HG03521 (cell line): ENCODE results near the gene ALG8.
A peak's percentile ranks its signal among the peaks of the same experiment; 100 is the strongest.

Experiments used
- ATAC-seq: cut with Tn5 transposase; IDR thresholded peaks from one replicate; pipeline ENCODE4 v1.9.1; 2021; ENCODE audit warnings: mild to moderate bottlenecking, moderate library complexity; ENCODE audit not compliant: unreplicated experiment

The ALG8 gene

GRCh38 chr11:78161346-78161745, 21.9 kb upstream of the ALG8 start:
- ATAC-seq = no peak

- ATAC-seq = no peak
These were observed 21.1 kb upstream of the ALG8 start for GRCh38 chr11:78160557-78160956.

GRCh38 chr11:78158987-78159652, 19.7 kb upstream of the ALG8 start:
- ATAC-seq = no peak

DNA sequence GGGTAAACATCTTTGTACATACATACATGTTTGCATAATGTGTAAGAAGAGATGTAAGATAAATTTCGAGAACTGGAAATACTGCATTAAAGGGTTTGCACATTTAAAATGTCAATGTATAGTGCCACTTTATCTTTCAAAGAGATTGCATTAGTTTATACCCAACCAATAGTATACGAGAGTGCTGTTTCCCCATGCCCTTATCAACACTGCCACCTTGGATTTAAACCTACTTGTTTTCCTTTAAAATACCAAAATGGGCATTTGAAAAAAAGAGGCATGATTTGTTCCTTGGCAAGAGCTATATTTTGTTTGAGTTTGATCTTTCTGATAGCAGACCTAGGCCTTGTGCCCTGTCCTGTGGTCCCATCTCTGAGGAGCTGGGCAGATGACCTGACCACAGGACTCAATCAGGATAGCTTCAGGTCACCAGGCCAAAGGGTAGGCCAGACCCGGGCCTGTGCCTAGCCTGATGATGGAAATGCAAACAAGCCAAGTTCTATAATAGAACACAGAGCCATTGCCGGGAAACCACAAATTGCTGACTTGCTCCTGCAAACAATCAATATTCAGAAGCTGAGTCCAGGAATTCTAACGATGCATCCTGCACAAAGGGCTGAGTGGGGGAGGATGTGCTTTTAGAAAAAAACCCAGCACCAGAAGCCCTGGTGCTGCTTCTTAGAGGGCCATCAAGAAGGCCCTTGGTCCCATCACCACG, 16.9 kb upstream of the ALG8 start:
- ATAC-seq = no peak

DNA sequence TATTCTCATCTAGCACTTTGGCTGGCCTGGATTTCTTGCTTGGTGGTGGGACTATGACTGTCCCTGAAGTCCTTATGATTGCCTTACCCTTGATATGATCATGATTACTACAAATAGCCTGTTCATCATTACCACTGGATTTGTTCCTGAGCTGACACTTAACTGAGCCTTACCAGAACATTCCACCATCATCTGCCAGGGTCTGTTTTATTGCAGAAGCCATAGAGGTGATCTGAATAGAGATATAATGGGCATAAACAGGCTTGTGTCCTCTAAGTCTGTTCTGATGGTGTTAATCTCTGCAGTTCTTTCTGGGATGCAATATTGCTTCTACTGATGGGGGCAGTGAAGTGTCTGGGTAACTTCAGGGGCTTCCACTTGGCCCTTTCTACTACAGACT, 12.4 kb upstream of the ALG8 start:
- ATAC-seq = no peak

DNA sequence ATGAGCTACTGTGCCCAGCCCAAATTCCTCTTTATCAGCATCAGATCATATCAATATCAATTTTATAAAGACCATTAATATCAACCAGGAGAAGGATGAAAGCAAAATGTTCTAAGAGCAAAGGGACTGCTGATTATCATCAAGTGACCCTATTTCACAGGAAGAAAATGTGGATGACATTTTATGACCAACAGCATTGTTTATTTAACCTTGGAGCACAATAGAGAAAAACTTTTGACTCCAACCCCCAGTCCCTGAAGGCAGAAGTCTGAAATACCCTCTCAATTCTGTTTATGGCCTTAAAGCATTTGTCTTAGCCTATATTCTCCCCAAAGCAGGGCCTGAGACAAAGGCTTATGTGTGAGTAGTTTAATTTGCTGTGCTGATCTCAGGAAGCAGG, 11.3 kb upstream of the ALG8 start:
- no peak for ATAC-seq

DNA sequence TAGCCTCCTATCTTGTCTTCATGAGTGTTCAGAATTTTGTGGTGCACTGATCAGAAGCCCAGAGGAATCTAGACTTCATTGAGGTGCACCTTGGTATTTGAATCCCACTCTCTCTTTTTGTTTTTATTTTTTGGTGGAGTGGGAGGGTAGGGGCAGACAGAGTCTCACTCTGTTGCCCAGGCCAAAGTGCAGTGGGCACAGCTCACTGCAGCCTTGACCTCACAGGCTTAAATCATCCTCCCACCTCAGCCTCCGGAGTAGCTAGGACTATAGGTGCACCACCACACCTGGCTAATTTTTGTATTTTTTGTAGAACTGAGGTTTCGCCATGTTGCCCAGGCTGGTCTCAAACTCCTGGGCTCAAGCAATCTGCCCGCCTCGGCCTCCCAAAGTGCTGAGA, 10.9 kb upstream of the ALG8 start:
- ATAC-seq = no peak

GRCh38 chr11:78149646-78150045, 10.2 kb upstream of the ALG8 start:
- no peak for ATAC-seq

GRCh38 chr11:78147807-78148206, 8.4 kb upstream of the ALG8 start:
- no peak for ATAC-seq

DNA sequence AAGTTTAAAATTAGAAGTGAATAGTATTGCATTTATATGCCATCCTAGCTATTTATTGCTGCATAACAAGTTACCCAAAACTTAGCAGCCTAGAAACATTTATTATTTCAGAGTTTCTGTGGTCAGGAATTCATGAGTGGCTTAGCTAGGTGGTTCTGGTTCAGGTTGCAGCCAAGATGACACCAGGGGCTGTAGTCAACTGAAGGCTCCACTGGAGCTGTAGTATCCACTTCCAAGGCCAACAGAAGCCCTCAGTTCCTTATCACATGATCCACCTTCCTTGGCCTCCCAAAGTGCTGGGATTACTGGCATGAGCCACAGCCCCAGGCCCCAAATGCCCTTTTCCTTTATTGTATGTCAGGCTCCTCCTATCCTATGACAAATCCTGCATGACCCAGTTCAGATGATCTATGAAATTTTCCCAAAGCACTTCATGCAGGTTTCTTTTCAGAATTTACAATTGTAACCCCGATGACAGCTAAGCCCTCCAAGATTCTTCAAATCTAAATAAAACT, 6.1 kb upstream of the ALG8 start:
- ATAC-seq = no peak

DNA sequence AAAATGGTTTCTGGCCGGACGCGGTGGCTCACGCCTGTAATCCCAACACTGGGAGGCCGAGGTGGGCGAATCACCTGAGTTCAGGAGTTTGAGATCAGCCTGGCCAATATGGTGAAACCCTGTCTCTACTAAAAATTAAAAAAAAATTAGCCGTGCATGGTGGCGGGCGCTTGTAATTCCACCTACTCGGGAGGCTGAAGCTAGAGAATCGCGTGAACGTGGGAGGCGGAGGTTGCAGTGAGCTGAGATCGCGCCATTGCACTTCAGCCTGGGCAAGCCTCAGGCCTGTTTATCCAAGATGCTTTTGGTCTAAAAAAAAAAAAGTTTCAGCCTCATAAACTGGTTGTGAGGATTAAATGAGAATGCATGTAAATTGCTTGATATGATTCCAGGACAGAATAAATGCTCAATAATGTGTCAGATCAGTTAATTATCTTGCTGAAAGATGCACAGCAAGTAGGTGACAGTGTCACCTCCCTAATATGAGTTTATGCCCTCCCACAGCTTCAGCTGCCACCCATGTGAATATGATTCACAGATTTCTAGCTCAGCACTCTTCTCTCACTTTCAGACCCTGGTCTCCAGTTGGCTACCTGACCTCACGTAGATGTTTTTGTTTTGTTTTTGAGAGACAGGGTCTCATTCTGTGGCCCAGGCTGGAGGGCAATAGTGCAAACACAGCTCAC, 1.1 kb upstream of the ALG8 start:
- no peak for ATAC-seq

DNA sequence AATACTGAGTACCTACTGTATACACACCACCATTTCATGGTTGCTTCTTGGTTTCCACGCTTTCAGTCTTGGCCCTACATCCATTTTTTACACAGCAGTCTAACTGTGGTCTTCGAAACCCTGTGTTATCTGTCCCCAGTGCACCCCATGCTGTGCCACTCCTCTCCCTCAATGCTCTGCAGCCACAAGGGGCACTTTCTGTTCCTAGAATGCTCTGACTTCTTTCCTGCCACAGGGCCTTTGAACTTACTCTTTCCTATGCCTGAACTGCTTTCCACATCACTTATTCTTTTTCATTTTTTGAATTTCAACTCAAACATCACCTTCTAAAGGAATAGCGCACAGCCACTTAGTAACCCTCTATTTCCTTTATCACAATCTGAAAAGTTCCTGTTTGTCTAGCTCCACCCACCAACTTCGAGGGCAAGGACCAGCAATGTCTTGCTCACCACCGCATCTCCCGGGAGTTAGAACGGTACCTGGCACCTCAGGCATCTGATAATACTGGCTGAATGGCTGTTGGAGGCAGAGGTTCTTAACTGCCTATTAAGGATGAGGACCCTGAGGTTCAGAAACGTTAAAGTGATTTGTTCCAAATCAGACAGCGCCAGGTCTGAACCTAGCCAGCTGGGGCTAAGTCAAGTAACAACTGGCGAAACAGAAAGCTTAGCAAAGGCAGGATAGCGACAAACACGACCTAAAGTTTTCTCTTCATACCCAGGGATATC, 568 bp downstream of the ALG8 start:
- peak; percentile 23 for ATAC-seq

GRCh38 chr11:78138291-78138690, 1.1 kb downstream of the ALG8 start:
- no peak for ATAC-seq

DNA sequence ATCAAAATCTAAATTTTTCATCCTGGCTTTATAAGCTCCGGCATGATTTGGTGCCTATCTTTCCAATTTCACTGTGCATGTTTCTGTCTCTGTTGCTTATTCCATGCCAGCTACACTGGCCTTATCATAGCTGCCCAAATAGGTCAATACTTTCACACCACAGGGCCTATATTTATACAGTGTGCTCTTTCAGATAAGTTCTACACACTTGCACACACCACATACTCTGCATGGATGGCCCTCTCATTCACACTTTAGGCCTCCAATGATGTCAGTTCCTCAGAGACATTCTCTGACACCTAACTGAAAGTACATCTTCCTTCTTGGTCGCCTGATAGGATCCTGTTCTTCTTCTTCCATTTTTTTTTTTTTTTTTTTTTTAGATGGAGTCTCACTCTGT, 7.0 kb downstream of the ALG8 start:
- ATAC-seq = no peak

GRCh38 chr11:78131956-78132355, 7.5 kb downstream of the ALG8 start:
- no peak for ATAC-seq

- ATAC-seq = no peak
These were observed 12.0 kb downstream of the ALG8 start for GRCh38 chr11:78127403-78127802.

GRCh38 chr11:78112582-78113275, 26.7 kb downstream of the ALG8 start:
- no peak for ATAC-seq

DNA sequence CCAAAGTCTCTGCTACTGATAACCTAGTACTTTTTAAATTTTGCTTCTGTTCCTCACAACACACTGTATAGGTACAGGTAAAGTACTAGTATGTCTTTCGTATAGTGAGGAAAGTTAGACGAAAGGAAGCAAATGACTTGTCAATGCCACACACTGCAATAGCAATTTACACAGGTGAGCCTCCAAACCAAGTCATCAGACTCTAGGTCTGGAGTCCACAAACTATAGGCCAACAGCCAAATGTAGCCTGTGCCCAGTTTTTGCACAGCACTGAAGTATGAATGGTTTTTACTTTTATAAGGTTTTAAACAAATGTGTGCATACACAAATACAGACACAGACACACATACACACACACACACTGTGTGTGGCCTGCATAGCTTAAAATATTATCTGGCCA, 28.1 kb downstream of the ALG8 start:
- no peak for ATAC-seq

- ATAC-seq = no peak
These were observed 28.6 kb downstream of the ALG8 start for GRCh38 chr11:78110830-78111229.

DNA sequence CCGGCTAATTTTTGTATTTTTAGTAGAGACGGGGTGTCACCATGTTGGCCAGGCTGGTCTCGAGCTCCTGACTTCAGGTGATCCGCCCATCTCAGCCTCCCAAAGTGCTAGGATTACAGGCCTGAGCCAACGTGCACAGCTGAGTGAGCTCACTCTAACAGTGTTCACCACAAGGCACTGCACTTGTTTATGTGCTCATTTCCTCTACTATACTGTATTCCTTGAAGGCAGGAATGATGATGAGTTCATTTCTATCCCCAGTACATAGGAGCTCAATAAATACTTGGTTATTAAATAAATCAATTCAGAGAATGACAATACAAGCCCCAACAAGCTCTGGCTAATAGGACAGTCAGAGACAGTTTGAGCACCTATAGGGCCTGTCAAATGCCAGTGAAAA, 29.1 kb downstream of the ALG8 start:
- no peak for ATAC-seq
